PC-9 (cell line): Measurements from ENCODE around the gene HIF1AN.

Experiments
- EZH2 ChIP-seq: fragments of 200-600 bp; sonication (generic); IDR thresholded peaks from 2 replicates; pipeline ENCODE4 v1.8.0; 2017; ENCODE audit warnings: antibody characterized with exemption, low read depth
- TF ChIP-seq, protein P1 (sequence below): fragments of 200-600 bp; sonication (generic); conservative IDR thresholded peaks from 2 replicates; pipeline ENCODE4 v1.6.1; 2017; ENCODE audit warnings: mixed run types, antibody characterized with exemption, mild to moderate bottlenecking, moderate library complexity

DNA sequence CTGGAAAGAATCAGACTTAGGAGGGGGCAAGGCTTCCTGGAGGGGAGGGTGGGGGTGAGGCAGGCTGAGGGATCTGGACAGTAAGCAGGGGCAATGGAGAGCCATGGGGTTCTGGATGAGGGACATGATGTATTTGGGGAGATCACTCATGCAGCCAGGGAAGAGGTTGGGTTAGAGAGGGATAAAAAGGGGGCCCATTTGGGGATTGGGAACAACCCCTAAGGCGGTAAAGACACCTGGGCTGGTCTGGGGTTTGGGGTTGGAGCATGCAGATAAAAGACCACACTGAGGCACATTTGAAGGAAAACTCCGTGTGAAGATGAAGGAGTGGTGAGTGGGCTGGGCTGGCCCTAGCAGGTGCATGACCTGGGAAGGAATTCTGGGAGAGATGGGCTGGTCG, 30.8 kb downstream of the HIF1AN start:
- TF ChIP-seq, protein P1, sequence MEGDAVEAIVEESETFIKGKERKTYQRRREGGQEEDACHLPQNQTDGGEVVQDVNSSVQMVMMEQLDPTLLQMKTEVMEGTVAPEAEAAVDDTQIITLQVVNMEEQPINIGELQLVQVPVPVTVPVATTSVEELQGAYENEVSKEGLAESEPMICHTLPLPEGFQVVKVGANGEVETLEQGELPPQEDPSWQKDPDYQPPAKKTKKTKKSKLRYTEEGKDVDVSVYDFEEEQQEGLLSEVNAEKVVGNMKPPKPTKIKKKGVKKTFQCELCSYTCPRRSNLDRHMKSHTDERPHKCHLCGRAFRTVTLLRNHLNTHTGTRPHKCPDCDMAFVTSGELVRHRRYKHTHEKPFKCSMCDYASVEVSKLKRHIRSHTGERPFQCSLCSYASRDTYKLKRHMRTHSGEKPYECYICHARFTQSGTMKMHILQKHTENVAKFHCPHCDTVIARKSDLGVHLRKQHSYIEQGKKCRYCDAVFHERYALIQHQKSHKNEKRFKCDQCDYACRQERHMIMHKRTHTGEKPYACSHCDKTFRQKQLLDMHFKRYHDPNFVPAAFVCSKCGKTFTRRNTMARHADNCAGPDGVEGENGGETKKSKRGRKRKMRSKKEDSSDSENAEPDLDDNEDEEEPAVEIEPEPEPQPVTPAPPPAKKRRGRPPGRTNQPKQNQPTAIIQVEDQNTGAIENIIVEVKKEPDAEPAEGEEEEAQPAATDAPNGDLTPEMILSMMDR, result no peak
- TF ChIP-seq EZH2, result no peak
